ENCODE results near the gene DYSF.

DYSF gene

DNA sequence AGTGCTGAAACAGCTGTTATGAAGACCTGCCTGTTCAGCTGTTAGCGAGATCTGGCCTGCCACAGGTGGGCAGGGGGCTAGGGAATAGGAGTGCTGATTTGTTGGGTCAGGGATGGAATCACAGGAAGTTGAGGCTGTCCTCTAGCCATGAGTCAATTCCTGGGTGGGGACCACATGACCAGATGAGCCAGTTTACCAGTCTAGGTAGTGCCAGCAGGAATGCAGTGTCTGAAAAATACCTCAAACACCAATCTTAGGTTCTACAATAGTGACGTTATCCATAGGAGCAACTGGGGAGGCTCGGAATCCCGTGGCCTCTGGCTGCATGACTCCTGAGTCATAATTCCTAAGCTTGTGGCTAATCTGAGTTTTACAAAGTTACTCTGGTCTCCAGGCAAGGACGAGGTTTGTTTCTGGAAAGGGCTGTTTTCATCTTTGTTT is 44.9 kb downstream of the DYSF start:
- Histone ChIP-seq H3K9me3 (no peaks in the 10 kb centered on the region), H3K4me3 (ENCODE audit: low read depth in 1 of 2, low read length in 1 of 2) (no peak overlapping the region), H3K27me3 (no peaks in the 10 kb centered on the region), H3K4me1 (ENCODE audit: control insufficient read depth in 1 of 2, insufficient read depth in 1 of 2, low read depth in 1 of 2, low read length in 1 of 2) (peaks cover 13 to 27% of the 10 kb centered on the region in 2 experiments), H3K36me3 (peaks cover 76% of the 10 kb centered on the region), H3K27ac (peak overlapping the region; percentile 51)
- TF ChIP-seq, protein P1, sequence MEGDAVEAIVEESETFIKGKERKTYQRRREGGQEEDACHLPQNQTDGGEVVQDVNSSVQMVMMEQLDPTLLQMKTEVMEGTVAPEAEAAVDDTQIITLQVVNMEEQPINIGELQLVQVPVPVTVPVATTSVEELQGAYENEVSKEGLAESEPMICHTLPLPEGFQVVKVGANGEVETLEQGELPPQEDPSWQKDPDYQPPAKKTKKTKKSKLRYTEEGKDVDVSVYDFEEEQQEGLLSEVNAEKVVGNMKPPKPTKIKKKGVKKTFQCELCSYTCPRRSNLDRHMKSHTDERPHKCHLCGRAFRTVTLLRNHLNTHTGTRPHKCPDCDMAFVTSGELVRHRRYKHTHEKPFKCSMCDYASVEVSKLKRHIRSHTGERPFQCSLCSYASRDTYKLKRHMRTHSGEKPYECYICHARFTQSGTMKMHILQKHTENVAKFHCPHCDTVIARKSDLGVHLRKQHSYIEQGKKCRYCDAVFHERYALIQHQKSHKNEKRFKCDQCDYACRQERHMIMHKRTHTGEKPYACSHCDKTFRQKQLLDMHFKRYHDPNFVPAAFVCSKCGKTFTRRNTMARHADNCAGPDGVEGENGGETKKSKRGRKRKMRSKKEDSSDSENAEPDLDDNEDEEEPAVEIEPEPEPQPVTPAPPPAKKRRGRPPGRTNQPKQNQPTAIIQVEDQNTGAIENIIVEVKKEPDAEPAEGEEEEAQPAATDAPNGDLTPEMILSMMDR (IDR thresholded peaks at IDR 0.05): no peak

DNA sequence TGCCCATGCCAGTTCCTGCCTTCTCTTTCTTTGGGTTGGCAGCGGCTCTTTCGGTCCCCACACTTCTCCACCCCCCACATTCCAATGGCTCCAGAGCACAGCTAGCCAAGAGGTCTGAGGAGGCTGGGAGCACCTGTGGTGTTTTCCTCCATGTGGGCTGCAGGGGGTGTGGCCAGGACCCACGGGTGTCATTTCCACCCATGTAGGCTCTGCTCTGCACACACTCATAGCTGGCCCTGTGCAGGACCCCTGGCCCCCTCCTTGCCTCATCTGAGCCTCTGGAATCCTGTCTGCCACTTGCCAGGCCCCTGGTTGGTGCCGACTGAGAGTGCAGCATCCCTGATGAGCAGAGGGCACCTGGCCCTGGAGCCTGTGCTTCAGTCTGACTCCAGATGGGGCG is 46.3 kb downstream of the DYSF start:
- TF ChIP-seq, protein P1 (IDR thresholded peaks at IDR 0.05): no peak
- peaks cover 13 to 27% of the 10 kb centered on the region in 2 experiments for H3K4me1 ChIP-seq (ENCODE audit: control insufficient read depth in 1 of 2, insufficient read depth in 1 of 2, low read depth in 1 of 2, low read length in 1 of 2)

DNA sequence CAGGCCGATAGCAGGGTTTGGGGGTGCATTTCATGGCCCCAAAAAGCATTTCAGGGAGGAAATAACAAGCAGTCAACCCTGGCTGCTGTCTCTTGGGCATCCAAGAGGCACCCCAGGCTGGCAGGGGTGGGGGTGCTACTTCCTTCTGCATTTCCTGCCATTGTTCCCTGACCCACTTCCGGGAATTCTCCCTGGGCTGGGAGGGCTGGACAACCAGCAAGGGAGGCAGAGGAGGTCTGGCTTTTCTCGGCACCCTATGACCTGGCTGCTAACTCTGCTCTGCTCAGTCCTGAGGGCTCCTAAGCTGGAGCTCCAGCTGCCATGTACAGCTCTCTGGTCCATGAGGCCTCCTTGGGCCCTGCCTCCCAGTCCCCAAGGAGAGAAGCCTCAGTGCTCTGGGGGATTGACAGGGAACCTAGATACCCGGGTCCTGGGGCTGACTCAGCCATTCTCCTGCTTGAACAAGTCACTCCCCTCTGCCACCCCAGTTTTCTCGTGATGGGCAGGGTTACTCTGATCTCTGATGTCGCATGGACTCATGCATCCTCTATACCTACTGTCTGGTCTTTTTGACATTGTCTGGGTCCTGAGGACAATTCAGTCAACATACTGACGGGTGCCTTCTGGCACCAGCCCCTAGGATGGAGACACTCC is 47.2 kb downstream of the DYSF start:
- H3K9me3 ChIP-seq: no peaks in the 10 kb centered on the region
- TF ChIP-seq, protein P1 (IDR thresholded peaks at IDR 0.05): no peak
- no peaks in the 10 kb centered on the region for H3K27me3 ChIP-seq
- H3K4me1 ChIP-seq (ENCODE audit: control insufficient read depth in 1 of 2, insufficient read depth in 1 of 2, low read depth in 1 of 2, low read length in 1 of 2): peaks cover 13 to 27% of the 10 kb centered on the region in 2 experiments
- no peak overlapping the region for H3K4me3 ChIP-seq (ENCODE audit: low read depth in 1 of 2, low read length in 1 of 2)
- peaks cover 76% of the 10 kb centered on the region for H3K36me3 ChIP-seq
- peak overlapping the region; percentile 66 for H3K27ac ChIP-seq

More for the DNA sequence above, 46.3 kb downstream of the DYSF start:
- peaks cover 76% of the 10 kb centered on the region for H3K36me3 ChIP-seq
- no peaks in the 10 kb centered on the region for H3K27me3 ChIP-seq
- H3K4me3 ChIP-seq (ENCODE audit: low read depth in 1 of 2, low read length in 1 of 2): no peak overlapping the region
- no peaks in the 10 kb centered on the region for H3K9me3 ChIP-seq
- H3K27ac ChIP-seq: peak overlapping the region; percentile 66

DNA sequence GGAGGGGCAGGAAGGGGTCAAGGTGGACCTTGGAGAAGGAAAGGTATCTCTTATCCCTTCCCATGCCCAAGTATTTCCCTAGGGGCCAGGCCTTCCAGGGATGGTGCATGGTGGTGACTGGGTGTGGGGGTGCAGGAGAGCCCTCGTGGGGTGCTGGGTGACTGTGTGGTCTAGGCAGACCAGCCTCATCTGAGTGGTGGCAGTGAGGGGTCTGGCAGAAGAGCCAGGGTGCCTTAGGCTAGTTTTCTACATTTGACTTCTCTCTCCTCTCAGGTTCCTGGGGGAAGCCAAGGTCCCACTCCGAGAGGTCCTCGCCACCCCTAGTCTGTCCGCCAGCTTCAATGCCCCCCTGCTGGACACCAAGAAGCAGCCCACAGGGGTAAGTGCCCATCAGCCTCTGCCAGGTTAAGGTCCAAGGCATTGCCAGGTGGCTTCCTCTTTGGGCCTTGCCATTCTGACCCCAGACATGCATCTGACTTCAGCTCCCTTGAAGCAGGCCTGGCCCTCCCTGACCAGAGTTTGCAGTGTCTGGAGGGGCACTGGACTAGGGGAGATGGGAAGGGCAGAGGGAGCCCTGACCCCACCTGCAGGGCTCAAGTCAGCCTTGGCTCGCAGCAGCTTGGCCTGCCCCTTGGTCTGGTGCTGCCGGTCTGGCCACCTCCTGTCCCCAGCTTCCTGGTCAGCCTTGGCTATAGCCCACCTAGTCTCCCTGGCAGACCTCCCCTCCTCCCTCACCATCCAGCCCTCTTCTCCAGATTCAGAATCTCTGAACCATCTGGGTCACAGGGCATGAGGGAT is 49.8 kb downstream of the DYSF start:
- Histone ChIP-seq H3K4me1 (ENCODE audit: control insufficient read depth in 1 of 2, insufficient read depth in 1 of 2, low read depth in 1 of 2, low read length in 1 of 2) (peaks cover 13 to 27% of the 10 kb centered on the region in 2 experiments), H3K9me3 (no peaks in the 10 kb centered on the region), H3K27me3 (no peaks in the 10 kb centered on the region), H3K36me3 (peaks cover 76% of the 10 kb centered on the region), H3K4me3 (ENCODE audit: low read depth in 1 of 2, low read length in 1 of 2) (no peak overlapping the region), H3K27ac (no peak overlapping the region)
- TF ChIP-seq, protein P1 (IDR thresholded peaks at IDR 0.05): no peak

DNA sequence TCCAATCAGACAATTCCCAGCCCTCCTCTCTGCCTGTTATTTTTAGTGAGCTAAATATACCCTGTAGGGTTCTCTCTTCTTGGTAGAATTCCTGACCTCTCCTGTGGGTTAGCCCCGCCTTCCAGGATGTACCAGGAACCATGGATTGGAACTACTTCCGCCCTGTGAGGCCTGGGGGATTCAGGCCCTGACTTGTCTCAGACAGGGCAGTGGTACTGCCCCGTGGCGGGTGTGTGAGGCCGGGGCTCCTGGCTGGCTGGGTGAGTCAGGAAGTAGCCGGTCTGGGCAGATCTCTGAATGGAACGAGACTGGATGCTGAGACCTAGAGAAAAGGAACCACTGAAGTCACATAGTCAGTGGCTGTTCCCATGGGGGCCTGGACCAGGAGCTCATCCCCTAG is 50.5 kb downstream of the DYSF start:
- H3K4me1 ChIP-seq (ENCODE audit: control insufficient read depth in 1 of 2, insufficient read depth in 1 of 2, low read depth in 1 of 2, low read length in 1 of 2): peaks cover 13 to 27% of the 10 kb centered on the region in 2 experiments
- H3K9me3 ChIP-seq: no peaks in the 10 kb centered on the region
- H3K4me3 ChIP-seq (ENCODE audit: low read depth in 1 of 2, low read length in 1 of 2): no peak overlapping the region
- H3K27me3 ChIP-seq: no peaks in the 10 kb centered on the region
- H3K36me3 ChIP-seq: peaks cover 81% of the 10 kb centered on the region
- TF ChIP-seq, protein P1 (IDR thresholded peaks at IDR 0.05): no peak
- H3K27ac ChIP-seq: no peak overlapping the region
